GM23248 (cell line): Measurements from ENCODE around the gene GABRR2.

Experiments
- EZH2 ChIP-seq: fragments of 200-600 bp; sonication (generic); IDR thresholded peaks from 2 replicates; pipeline ENCODE4 v1.6.1; 2018; ENCODE audit warnings: antibody characterized with exemption, mild to moderate bottlenecking; ENCODE audit not compliant: insufficient read depth, poor library complexity, severe bottlenecking
- EZH2phosphoT487 ChIP-seq: fragments of 200-600 bp; sonication (generic); IDR thresholded peaks from 2 replicates; pipeline ENCODE4 v1.6.1; 2018; ENCODE audit warnings: antibody characterized with exemption, moderate library complexity, mild to moderate bottlenecking, low read depth; ENCODE audit not compliant: insufficient read depth

DNA sequence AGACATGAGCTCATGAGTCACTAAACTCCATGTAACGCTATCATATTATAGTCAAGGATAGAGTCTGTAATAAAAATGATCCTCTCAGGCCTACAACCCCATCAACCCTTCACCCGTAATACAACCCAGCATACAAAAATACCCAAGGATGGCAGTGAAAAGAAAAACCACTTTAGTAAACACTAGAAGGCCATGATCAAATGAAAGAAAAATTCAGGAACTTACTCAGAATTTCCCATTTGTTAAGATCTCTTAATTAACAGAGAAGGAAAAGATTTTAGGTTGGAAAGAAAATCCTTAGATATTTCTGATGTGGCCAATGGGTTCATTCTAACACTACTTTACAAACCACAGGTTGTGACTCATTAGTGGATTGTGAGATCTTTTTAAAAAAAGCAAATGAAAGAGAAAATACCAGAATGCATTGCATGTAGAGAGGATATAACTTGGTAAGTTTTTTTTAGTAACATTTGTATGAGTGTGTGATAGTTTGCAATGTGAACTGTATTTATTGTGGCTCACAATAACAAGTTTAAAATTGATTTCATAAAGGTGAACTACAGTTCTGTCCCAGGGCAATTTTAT, 45.4 kb upstream of the GABRR2 start:
- TF ChIP-seq EZH2phosphoT487 (no peak), EZH2 (no peak)
